HCT116 (cell line): ENCODE measurements around the gene RALB. TPM values are rescaled to one million over a fixed set of nuclear protein-coding genes. Genes with fewer than 3 reads are reported as not detected.

Source experiments
- ATAC-seq: fragments of 200-7000 bp; cut with Tn5 transposase; 2 replicates; pipeline ENCODE4 v1.9.1; 2020; ENCODE audit warnings: mild to moderate bottlenecking, moderate library complexity
- BruUV-seq: library from RNA; stranded (reverse); fragments of 400-500 nt; replicated peaks from 2 replicates; lab custom pipeline; 2021; lab: Mats Ljungman, UMichigan
- CTCF ChIA-PET: fragments of 300-600 bp; sonication (Branson Sonifier 250); formaldehyde crosslinking; loops from one replicate; lab custom pipeline; 2021; ENCODE audit warnings: antibody characterized with exemption; lab: Charles Lee
- POLR2A ChIA-PET: fragments of 300-600, 350-600 bp; sonication (Branson Sonifier 250); formaldehyde crosslinking; loops from one replicate; lab custom pipeline; 2021; ENCODE audit warnings: antibody characterized with exemption; lab: Charles Lee
- RAD21 ChIA-PET, 2 experiments: fragments of 300-600 bp; sonication (Branson Sonifier 250); formaldehyde crosslinking; loops; one replicate each; lab custom pipeline; 2023; ENCODE audit warnings: low total read pairs in 2 of 2; ENCODE audit not compliant: uncharacterized antibody in 2 of 2, unreplicated experiment in 2 of 2, low non-redundant PET in 1 of 2; lab: Charles Lee
- DNase-seq: peaks from one replicate; pipeline ENCODE4 v3.0.0-alpha.2; 2010; ENCODE audit warnings: low read depth, low spot score
- H2AFZ ChIP-seq: fragments of 200-600 bp; shearing (Covaris generic), sonication (generic); 2 replicates; pipeline ENCODE4 v1.6.1; 2017; ENCODE audit warnings: low read depth, mixed run types, mixed read lengths, antibody characterized with exemption, low read length; ENCODE audit not compliant: poor library complexity, severe bottlenecking
- H3K27ac ChIP-seq: 2 replicates; pipeline ENCODE4 v1.5.1; 2012; ENCODE audit warnings: low read depth, low read length
- H3K27me3 ChIP-seq: fragments of 200-600 bp; sonication (generic); 2 replicates; pipeline ENCODE4 v1.6.1; 2016; ENCODE audit warnings: mixed run types, low read length, mixed read lengths; ENCODE audit not compliant: insufficient read depth
- H3K36me3 ChIP-seq, 2 experiments: fragments of 200-500 bp in 1 of 2; fragments of 200-600 bp in 1 of 2; sonication (Bioruptor generic) in 1 of 2; sonication (generic) in 1 of 2; 2 replicates each; pipeline versions ENCODE4 v1.5.1 to v1.6.1; 2014 to 2016; ENCODE audit warnings: low read length in 2 of 2, inconsistent platforms in 1 of 2, mixed read lengths in 1 of 2, mixed run types in 1 of 2; ENCODE audit not compliant: insufficient read depth in 2 of 2, control insufficient read depth in 1 of 2
- H3K4me1 ChIP-seq, 2 experiments: fragments of 200-600 bp in 1 of 2; sonication (generic) in 1 of 2; 2 replicates each; pipeline versions ENCODE4 v1.5.1 to v1.6.1; 2012 to 2017; ENCODE audit warnings: low read length in 2 of 2, inconsistent platforms in 1 of 2, mild to moderate bottlenecking in 1 of 2, mixed read lengths in 1 of 2, mixed run types in 1 of 2, moderate library complexity in 1 of 2; ENCODE audit not compliant: insufficient read depth in 2 of 2, control insufficient read depth in 1 of 2
- H3K4me2 ChIP-seq: fragments of 200-600 bp; sonication (generic); 2 replicates; pipeline ENCODE4 v1.6.1; 2017; ENCODE audit warnings: mixed run types, low read length, mixed read lengths
- H3K4me3 ChIP-seq, 2 experiments: fragments of 200-600 bp in 1 of 2; sonication (generic) in 1 of 2; replicated peaks in 1 of 2; 2 replicates each; pipeline ENCODE4 v1.5.1; 2011 to 2016; ENCODE audit warnings: low read length in 2 of 2, control low read depth in 1 of 2, low read depth in 1 of 2, mild to moderate bottlenecking in 1 of 2, mixed read lengths in 1 of 2, mixed run types in 1 of 2
- H3K79me2 ChIP-seq: fragments of 200-600 bp; sonication (generic); 2 replicates; pipeline ENCODE4 v1.6.1; 2017; ENCODE audit warnings: mild to moderate bottlenecking, mixed run types, low read length, moderate library complexity, mixed read lengths; ENCODE audit not compliant: insufficient read depth
- H3K9ac ChIP-seq: fragments of 200-600 bp; sonication (generic); 2 replicates; pipeline ENCODE4 v1.6.1; 2016; ENCODE audit warnings: low read length, mixed read lengths
- H3K9me2 ChIP-seq: fragments of 200-600 bp; sonication (generic), shearing (Covaris generic); 2 replicates; pipeline ENCODE4 v1.6.1; 2017; ENCODE audit warnings: mixed run types, mild to moderate bottlenecking, moderate library complexity; ENCODE audit not compliant: insufficient read depth
- H3K9me3 ChIP-seq, 2 experiments: fragments of 200-500 bp in 1 of 2; fragments of 200-600 bp in 1 of 2; sonication (Bioruptor generic) in 1 of 2; sonication (generic) in 1 of 2; 2 replicates each; pipeline ENCODE4 v1.6.1; 2014 to 2017; ENCODE audit warnings: low read length in 2 of 2, mixed read lengths in 2 of 2, inconsistent platforms in 1 of 2, low read depth in 1 of 2, mild to moderate bottlenecking in 1 of 2, mixed run types in 1 of 2, moderate library complexity in 1 of 2; ENCODE audit not compliant: control insufficient read depth in 1 of 2, insufficient read depth in 1 of 2
- H4K20me1 ChIP-seq: fragments of 200-600 bp; sonication (generic), shearing (Covaris generic); 2 replicates; pipeline ENCODE4 v1.6.1; 2017; ENCODE audit warnings: mixed run types, mild to moderate bottlenecking, moderate library complexity; ENCODE audit not compliant: insufficient read depth
- CBX3 ChIP-seq: IDR thresholded peaks from 2 replicates; pipeline ENCODE4 v1.6.1; 2012; ENCODE audit warnings: low read depth
- CEBPB ChIP-seq: IDR thresholded peaks from 2 replicates; pipeline ENCODE4 v1.6.1; 2012; ENCODE audit warnings: low read depth
- CTCF ChIP-seq, 3 experiments: fragments of 200-600 bp in 1 of 3; sonication (generic) in 1 of 3; IDR thresholded peaks in 2 of 3; conservative IDR thresholded peaks in 1 of 3; 2 replicates each; pipeline ENCODE4 v1.5.1; 2012 to 2017; ENCODE audit warnings: low read depth in 2 of 3, low read length in 2 of 3, antibody characterized with exemption in 1 of 3, borderline replicate concordance in 1 of 3, control low read depth in 1 of 3, mild to moderate bottlenecking in 1 of 3, mixed read lengths in 1 of 3, mixed run types in 1 of 3, moderate library complexity in 1 of 3; ENCODE audit not compliant: insufficient read depth in 1 of 3
- EGR1 ChIP-seq: IDR thresholded peaks from 2 replicates; pipeline ENCODE4 v1.6.1; 2012; ENCODE audit warnings: low read depth
- ELF1 ChIP-seq: IDR thresholded peaks from 2 replicates; pipeline ENCODE4 v1.6.1; 2012; ENCODE audit warnings: low read depth, borderline replicate concordance
- FOSL1 ChIP-seq: IDR thresholded peaks from 2 replicates; pipeline ENCODE4 v1.6.1; 2012; ENCODE audit warnings: low read depth
- JUND ChIP-seq: IDR thresholded peaks from 2 replicates; pipeline ENCODE4 v1.6.1; 2012
- POLR2A ChIP-seq: IDR thresholded peaks from 2 replicates; pipeline ENCODE4 v1.7.0; 2011; ENCODE audit warnings: borderline replicate concordance; ENCODE audit not compliant: insufficient read depth, insufficient read length; ENCODE audit errors: extremely low read depth
- REST ChIP-seq: IDR thresholded peaks from 2 replicates; pipeline ENCODE4 v1.6.1; 2012; ENCODE audit warnings: low read depth
- SP1 ChIP-seq: IDR thresholded peaks from 2 replicates; pipeline ENCODE4 v1.6.1; 2012; ENCODE audit warnings: low read depth
- SRF ChIP-seq: IDR thresholded peaks from 2 replicates; pipeline ENCODE4 v1.6.1; 2012; ENCODE audit warnings: low read depth
- YY1 ChIP-seq: IDR thresholded peaks from 2 replicates; pipeline ENCODE4 v1.6.1; 2011; ENCODE audit warnings: low read length, low read depth, moderate library complexity, mild to moderate bottlenecking; ENCODE audit not compliant: insufficient replicate concordance; ENCODE audit errors: extremely low read depth
- ZFX ChIP-seq: fragments of 450-650 bp; IDR thresholded peaks from 2 replicates; pipeline ENCODE4 v1.6.1; 2017
- intact Hi-C: fragments of 100-400 bp; cut with micrococcal nuclease; formaldehyde crosslinking; loops from 2 replicates; pipeline ENCODE4 v1.10.0; 2022
- total RNA-seq: library from RNA; stranded (reverse); gene quantifications from one replicate; pipeline ENCODE4 v1.2.1, GENCODE V29; 2021; ENCODE audit not compliant: unreplicated experiment
- TF ChIP-seq, protein P1 (sequence below): IDR thresholded peaks from 2 replicates; pipeline ENCODE4 v1.6.1; 2012
- TF ChIP-seq, protein P2 (sequence below): IDR thresholded peaks from 2 replicates; pipeline ENCODE4 v1.6.1; 2012

The RALB gene
- total RNA-seq, 1 experiment from 2014 or later = 42.8 TPM

- BruUV-seq = no TSS peak
- no peaks in the 10 kb centered on the region for H3K9me3 ChIP-seq
- H3K4me2 ChIP-seq = no peak overlapping the region
- ChIA-PET RAD21 (no interaction called here), CTCF (interaction anchor here (1.4 kb wide), 1 partner anchor 46 kb away, joined by 3 read pairs; no protein-coding TSS in a partner anchor), POLR2A (no interaction called here)
- H3K27ac ChIP-seq = no peak overlapping the region
- no peak overlapping the region for H3K9ac ChIP-seq
- H2AFZ ChIP-seq = no peak overlapping the region
- H3K36me3 ChIP-seq = no peaks in the 10 kb centered on the region
- ATAC-seq = no peak
- H3K4me3 ChIP-seq = no peak overlapping the region
- TF ChIP-seq CEBPB = no peak
- TF ChIP-seq, protein P1, sequence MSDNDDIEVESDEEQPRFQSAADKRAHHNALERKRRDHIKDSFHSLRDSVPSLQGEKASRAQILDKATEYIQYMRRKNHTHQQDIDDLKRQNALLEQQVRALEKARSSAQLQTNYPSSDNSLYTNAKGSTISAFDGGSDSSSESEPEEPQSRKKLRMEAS = no peak
- no peak for TF ChIP-seq JUND
- no peak for TF ChIP-seq CTCF (IDR thresholded peaks at IDR 0.05 in 2 of 3, conservative IDR thresholded peaks at IDR 0.05 in 1 of 3; ENCODE audit: borderline replicate concordance in 1 of 3, insufficient read depth in 1 of 3, low read depth in 2 of 3, low read length in 2 of 3)
- TF ChIP-seq, all 23 proteins: peak for 0
- peaks cover 42% of the 10 kb centered on the region for H3K79me2 ChIP-seq
- no peak for DNase-seq
- no peaks in the 10 kb centered on the region for H4K20me1 ChIP-seq
- peaks cover 0 to 6% of the 10 kb centered on the region in 2 experiments; a peak in 1 of 4 replicates for H3K4me1 ChIP-seq
- intact Hi-C loops = no loop called here
- no peaks in the 10 kb centered on the region for H3K9me2 ChIP-seq
- no peaks in the 10 kb centered on the region for H3K27me3 ChIP-seq
Measured at GRCh38 chr2:120267348-120267747, 14.7 kb downstream of the RALB start.

DNA sequence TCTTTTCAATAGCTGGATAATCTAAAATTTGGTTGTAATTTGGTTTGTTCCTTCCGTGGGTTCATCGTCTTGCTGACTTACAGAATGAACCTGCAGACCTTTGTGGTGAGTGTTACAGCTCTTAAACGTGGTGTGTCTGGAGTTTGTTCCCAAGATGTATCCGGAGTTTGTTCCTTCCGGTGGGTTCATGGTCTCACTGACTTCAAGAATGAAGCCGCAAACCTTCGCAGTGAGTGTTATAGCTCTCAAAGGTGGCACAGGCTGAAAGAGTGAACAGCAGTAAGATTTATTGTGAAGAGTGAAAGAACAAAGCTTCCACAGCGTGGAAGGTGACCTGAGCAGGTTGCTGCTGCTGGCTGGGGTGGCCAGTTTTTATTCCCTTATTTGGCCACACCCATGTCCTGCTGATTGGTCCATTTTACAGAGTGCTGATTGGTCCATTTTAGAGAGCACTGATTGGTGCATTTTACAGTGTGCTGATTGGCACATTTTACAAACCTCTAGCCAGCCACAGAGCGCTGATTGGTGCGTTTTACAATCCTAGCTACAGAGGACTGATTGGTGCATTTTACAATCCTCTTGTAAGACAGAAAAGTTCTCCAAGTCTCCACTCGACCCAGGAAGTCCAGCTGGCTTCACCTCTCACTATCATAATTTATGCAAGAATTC lies 16.6 kb downstream of the RALB start:
- intact Hi-C loops = no loop called here
- Histone ChIP-seq H3K9ac (no peak overlapping the region), H2AFZ (no peak overlapping the region), H3K27me3 (no peaks in the 10 kb centered on the region), H3K4me1 (peaks cover 0 to 10% of the 10 kb centered on the region in 2 experiments; a peak in 1 of 4 replicates), H3K4me3 (no peak overlapping the region), H3K9me3 (no peaks in the 10 kb centered on the region), H3K36me3 (no peaks in the 10 kb centered on the region), H3K9me2 (no peaks in the 10 kb centered on the region), H3K4me2 (no peak overlapping the region), H4K20me1 (no peaks in the 10 kb centered on the region), H3K79me2 (peaks cover 56% of the 10 kb centered on the region), H3K27ac (no peak overlapping the region)
- no peak for ATAC-seq
- ChIA-PET RAD21 (no interaction called here), CTCF (no interaction called here), POLR2A (interaction anchor here (1.0 kb wide), 1 partner anchor 17 kb away, joined by 3 read pairs; the partner anchor contains the start of gene RALB)
- BruUV-seq = no TSS peak
- no peak for DNase-seq
- TF ChIP-seq POLR2A (no peak), SRF (no peak), CBX3 (no peak), YY1 (no peak), ELF1 (no peak), ZFX (no peak), SP1 (no peak), FOSL1 (no peak), REST (no peak), EGR1 (no peak)
- TF ChIP-seq, protein P2, sequence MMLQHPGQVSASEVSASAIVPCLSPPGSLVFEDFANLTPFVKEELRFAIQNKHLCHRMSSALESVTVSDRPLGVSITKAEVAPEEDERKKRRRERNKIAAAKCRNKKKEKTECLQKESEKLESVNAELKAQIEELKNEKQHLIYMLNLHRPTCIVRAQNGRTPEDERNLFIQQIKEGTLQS = no peak
- TF ChIP-seq, protein P1 = no peak
